MM.1S (cell line): ENCODE measurements around the gene FAM20C.

ENCODE experiments used
- DNase-seq: peaks from one replicate; pipeline ENCODE4 v3.0.0-alpha.2; 2015
- H2AFZ ChIP-seq: fragments of 300-600 bp; sonication (generic); 2 replicates; pipeline ENCODE4 v1.6.0; 2016; ENCODE audit warnings: antibody characterized with exemption, low read length
- H3F3A ChIP-seq: fragments of 300-600 bp; sonication (generic); 2 replicates; pipeline ENCODE4 v1.6.1; 2016; ENCODE audit warnings: mild to moderate bottlenecking, antibody characterized with exemption, low read length, moderate library complexity, mixed read lengths; ENCODE audit not compliant: insufficient read depth
- H3K27ac ChIP-seq: fragments of 300-600 bp; sonication (generic); 2 replicates; pipeline ENCODE4 v1.5.1; 2016; ENCODE audit warnings: mild to moderate bottlenecking, low read length
- H3K27me3 ChIP-seq: fragments of 300-600 bp; sonication (generic); replicated peaks from 2 replicates; pipeline ENCODE4 v1.6.0; 2016; ENCODE audit warnings: low read length; ENCODE audit not compliant: insufficient read depth
- H3K36me3 ChIP-seq: fragments of 300-600 bp; sonication (generic); replicated peaks from 2 replicates; pipeline ENCODE4 v1.6.1; 2016; ENCODE audit warnings: mild to moderate bottlenecking, low read length, mixed read lengths; ENCODE audit not compliant: insufficient read depth
- H3K4me1 ChIP-seq: fragments of 300-600 bp; sonication (generic); 2 replicates; pipeline ENCODE4 v1.6.1; 2016; ENCODE audit warnings: low read length, mixed read lengths
- H3K4me2 ChIP-seq: fragments of 300-600 bp; sonication (generic); 2 replicates; pipeline ENCODE4 v1.6.0; 2016; ENCODE audit warnings: low read depth, low read length
- H3K4me3 ChIP-seq: fragments of 300-600 bp; sonication (generic); 2 replicates; pipeline ENCODE4 v1.5.1; 2016; ENCODE audit warnings: low read length, mixed read lengths
- H3K79me2 ChIP-seq: fragments of 300-600 bp; sonication (generic); 2 replicates; pipeline ENCODE4 v1.6.1; 2016; ENCODE audit warnings: mixed run types, low read length, mixed read lengths
- H3K9ac ChIP-seq: fragments of 300-600 bp; sonication (generic); 2 replicates; pipeline ENCODE4 v1.6.1; 2016; ENCODE audit warnings: low read length, mixed read lengths
- H3K9me2 ChIP-seq: fragments of 300-600 bp; sonication (generic); replicated peaks from 2 replicates; pipeline ENCODE4 v1.6.1; 2016; ENCODE audit warnings: mild to moderate bottlenecking, low read length, mixed read lengths; ENCODE audit not compliant: insufficient read depth
- H3K9me3 ChIP-seq: fragments of 300-600 bp; sonication (generic); replicated peaks from 2 replicates; pipeline ENCODE4 v1.6.1; 2016; ENCODE audit warnings: mild to moderate bottlenecking, low read length, mixed read lengths; ENCODE audit not compliant: insufficient read depth
- H4K20me1 ChIP-seq: fragments of 300-600 bp; sonication (generic); 2 replicates; pipeline ENCODE4 v1.6.1; 2016; ENCODE audit warnings: mild to moderate bottlenecking, low read length, moderate library complexity, mixed read lengths; ENCODE audit not compliant: insufficient read depth
- EZH2 ChIP-seq: fragments of 300-600 bp; sonication (generic); optimal IDR thresholded peaks from 2 replicates; pipeline ENCODE3; 2017; ENCODE audit warnings: low read depth, mild to moderate bottlenecking, antibody characterized with exemption, low read length, mixed read lengths
- EZH2phosphoT487 ChIP-seq: fragments of 300-600 bp; sonication (generic); IDR thresholded peaks from 2 replicates; pipeline ENCODE4 v1.6.1; 2018; ENCODE audit warnings: antibody characterized with exemption, low read length
- TF ChIP-seq, protein P1 (sequence below): fragments of 300-600 bp; sonication (generic); IDR thresholded peaks from 2 replicates; pipeline ENCODE4 v1.5.1; 2016; ENCODE audit warnings: antibody characterized with exemption, low read length, mixed read lengths

Gene FAM20C

DNA sequence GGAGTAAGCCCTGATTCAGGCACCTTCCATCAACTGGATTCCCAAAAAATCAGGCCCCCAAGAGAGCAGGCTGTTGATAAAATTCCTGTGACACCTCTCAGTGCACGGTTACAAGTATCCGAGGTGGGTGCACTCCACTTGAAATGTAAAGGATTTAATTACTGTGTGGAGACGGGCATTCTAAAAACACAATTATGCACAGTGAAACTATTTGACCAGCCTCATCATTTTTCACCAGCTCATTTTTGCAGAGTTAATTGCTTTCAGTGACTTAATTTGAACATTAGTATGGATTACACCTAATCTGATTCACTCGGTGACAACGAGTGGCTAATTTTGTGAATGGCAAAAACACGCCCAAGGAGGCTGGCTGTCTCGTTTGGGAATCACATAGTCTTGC, 99.9 kb downstream of the FAM20C start:
- Histone ChIP-seq H3K4me3 (no peak overlapping the region), H3K4me2 (no peak overlapping the region), H3K27ac (no peak overlapping the region), H3F3A (no peaks in the 10 kb centered on the region), H4K20me1 (no peaks in the 10 kb centered on the region), H2AFZ (no peak overlapping the region), H3K9me3 (no peaks in the 10 kb centered on the region), H3K4me1 (no peaks in the 10 kb centered on the region), H3K9me2 (no peaks in the 10 kb centered on the region), H3K79me2 (no peaks in the 10 kb centered on the region), H3K27me3 (no peaks in the 10 kb centered on the region), H3K9ac (no peak overlapping the region), H3K36me3 (no peaks in the 10 kb centered on the region)
- TF ChIP-seq EZH2phosphoT487 = no peak
- TF ChIP-seq EZH2 = no peak
- TF ChIP-seq, protein P1, sequence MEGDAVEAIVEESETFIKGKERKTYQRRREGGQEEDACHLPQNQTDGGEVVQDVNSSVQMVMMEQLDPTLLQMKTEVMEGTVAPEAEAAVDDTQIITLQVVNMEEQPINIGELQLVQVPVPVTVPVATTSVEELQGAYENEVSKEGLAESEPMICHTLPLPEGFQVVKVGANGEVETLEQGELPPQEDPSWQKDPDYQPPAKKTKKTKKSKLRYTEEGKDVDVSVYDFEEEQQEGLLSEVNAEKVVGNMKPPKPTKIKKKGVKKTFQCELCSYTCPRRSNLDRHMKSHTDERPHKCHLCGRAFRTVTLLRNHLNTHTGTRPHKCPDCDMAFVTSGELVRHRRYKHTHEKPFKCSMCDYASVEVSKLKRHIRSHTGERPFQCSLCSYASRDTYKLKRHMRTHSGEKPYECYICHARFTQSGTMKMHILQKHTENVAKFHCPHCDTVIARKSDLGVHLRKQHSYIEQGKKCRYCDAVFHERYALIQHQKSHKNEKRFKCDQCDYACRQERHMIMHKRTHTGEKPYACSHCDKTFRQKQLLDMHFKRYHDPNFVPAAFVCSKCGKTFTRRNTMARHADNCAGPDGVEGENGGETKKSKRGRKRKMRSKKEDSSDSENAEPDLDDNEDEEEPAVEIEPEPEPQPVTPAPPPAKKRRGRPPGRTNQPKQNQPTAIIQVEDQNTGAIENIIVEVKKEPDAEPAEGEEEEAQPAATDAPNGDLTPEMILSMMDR = no peak
- DNase-seq = no peak

DNA sequence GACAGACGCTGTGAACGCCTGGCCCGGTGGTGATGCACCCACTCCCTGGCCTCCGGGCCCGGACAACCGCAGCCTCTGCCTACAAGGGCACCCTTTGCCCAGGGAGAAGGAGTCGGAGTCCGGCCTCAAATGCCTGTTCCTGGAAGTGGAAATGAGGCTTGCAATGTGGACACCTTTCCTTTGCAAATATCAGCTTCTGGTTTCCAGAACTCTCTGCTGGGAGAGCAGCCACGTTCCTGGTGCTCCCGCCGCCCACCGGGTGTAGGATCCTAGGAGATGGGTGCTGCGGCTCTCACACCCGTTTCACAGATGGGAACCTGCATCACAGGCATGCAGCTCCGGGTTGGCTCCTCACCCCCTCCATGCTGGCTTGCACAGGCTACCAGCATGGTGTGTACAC, 100.5 kb downstream of the FAM20C start:
- no peak for DNase-seq
- no peaks in the 10 kb centered on the region for H3K9me3 ChIP-seq
- no peaks in the 10 kb centered on the region for H3K4me1 ChIP-seq
- H3K4me2 ChIP-seq = no peak overlapping the region
- no peaks in the 10 kb centered on the region for H3F3A ChIP-seq
- no peak overlapping the region for H2AFZ ChIP-seq
- H3K79me2 ChIP-seq = no peaks in the 10 kb centered on the region
- H3K9ac ChIP-seq = no peak overlapping the region
- TF ChIP-seq EZH2 = no peak
- TF ChIP-seq, protein P1 = no peak
- no peak for TF ChIP-seq EZH2phosphoT487
- H3K27ac ChIP-seq = no peak overlapping the region
- no peaks in the 10 kb centered on the region for H3K36me3 ChIP-seq
- H4K20me1 ChIP-seq = no peaks in the 10 kb centered on the region
- H3K4me3 ChIP-seq = no peak overlapping the region
- H3K9me2 ChIP-seq = no peaks in the 10 kb centered on the region
- H3K27me3 ChIP-seq = no peaks in the 10 kb centered on the region

DNA sequence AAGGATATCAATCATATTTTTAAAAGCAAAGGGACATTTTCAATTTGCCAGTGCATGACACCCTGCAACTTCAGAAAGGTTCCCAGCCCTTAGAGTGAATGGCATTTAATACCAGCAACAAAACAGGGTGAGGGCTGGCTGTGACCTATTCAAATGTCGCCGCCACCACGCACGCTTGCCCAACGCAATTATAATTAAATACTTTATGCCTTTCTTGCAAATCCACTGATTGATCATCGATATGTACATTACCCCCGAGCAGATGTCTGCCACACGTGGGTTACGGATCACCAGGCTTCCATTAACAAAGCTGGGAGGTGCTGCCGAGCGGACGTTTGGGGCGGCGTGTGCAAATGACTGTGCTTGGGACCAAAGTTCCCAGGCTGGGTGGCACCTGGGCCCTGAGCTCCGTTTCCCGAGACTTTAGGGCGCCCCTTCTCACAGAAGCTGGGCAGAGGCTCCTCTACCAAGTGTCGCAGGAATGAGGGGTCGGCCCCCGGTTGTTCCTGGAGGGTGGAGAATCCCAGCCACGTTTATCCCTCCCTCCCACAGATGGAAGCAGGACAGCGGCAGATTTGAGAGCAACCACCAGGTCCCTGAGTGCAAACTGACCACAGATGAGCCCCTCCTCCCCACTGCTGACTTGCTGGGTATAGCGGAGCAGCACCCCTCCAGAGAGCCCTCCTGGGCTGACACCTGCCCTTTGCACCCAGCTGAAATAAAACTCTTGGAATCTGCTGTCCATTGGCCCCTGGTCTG, 101.5 kb downstream of the FAM20C start:
- no peaks in the 10 kb centered on the region for H3F3A ChIP-seq
- no peaks in the 10 kb centered on the region for H3K9me3 ChIP-seq
- no peak overlapping the region for H3K4me3 ChIP-seq
- H3K4me2 ChIP-seq = no peak overlapping the region
- no peaks in the 10 kb centered on the region for H3K79me2 ChIP-seq
- no peaks in the 10 kb centered on the region for H3K36me3 ChIP-seq
- H2AFZ ChIP-seq = no peak overlapping the region
- no peaks in the 10 kb centered on the region for H3K4me1 ChIP-seq
- no peaks in the 10 kb centered on the region for H4K20me1 ChIP-seq
- no peak for DNase-seq
- H3K9ac ChIP-seq = no peak overlapping the region
- H3K27ac ChIP-seq = no peak overlapping the region
- TF ChIP-seq EZH2phosphoT487 (no peak), EZH2 (no peak)
- TF ChIP-seq, protein P1 = no peak
- no peaks in the 10 kb centered on the region for H3K27me3 ChIP-seq
- H3K9me2 ChIP-seq = no peaks in the 10 kb centered on the region
